Motor neuron (in vitro differentiated cells): ENCODE measurements around the gene ACTN4. TPM values are rescaled to one million over a fixed set of nuclear protein-coding genes. Genes with fewer than 3 reads are reported as not detected.
"Not testable (repeated sequence)": the region's sequence is repeated elsewhere in the genome, so short reads cannot be mapped to it uniquely, and the experiment has no call there.

ENCODE experiments used
- ATAC-seq, 8 experiments: fragments of 200-7000 bp; cut with Tn5 transposase; replicated peaks in 6 of 8; 2 replicates each; pipeline ENCODE4 v1.8.0; 2021; ENCODE audit warnings: mild to moderate bottlenecking in 8 of 8, moderate library complexity in 8 of 8
- H3K27ac ChIP-seq, 2 donors: fragments of 250-450 bp; sonication (Bioruptor Pico); 2 replicates each; pipeline ENCODE4 v1.9.0; 2021; ENCODE audit warnings: antibody characterized with exemption in 2 of 2, mild to moderate bottlenecking in 2 of 2, moderate library complexity in 1 of 2
- H3K4me1 ChIP-seq, 2 donors: fragments of 250-450 bp; sonication (Bioruptor Pico); replicated peaks in 1 of 2; 2 replicates each; pipeline ENCODE4 v1.6.1; 2021; ENCODE audit warnings: antibody characterized with exemption in 2 of 2, mild to moderate bottlenecking in 2 of 2, moderate library complexity in 1 of 2
- H3K4me3 ChIP-seq, 5 donors: fragments of 250-450 bp; sonication (Bioruptor Pico); 2 replicates each; pipeline ENCODE4 v1.9.0; 2021; ENCODE audit warnings: antibody characterized with exemption in 5 of 5, mild to moderate bottlenecking in 5 of 5, moderate library complexity in 4 of 5
- WGBS, 10 experiments: fragments of 450-650 bp; shearing (Covaris generic); methylation state at CpG; one replicate each; pipeline ENCODE4 v1.0.0; 2022; 5-methylcytosine and 5-hydroxymethylcytosine counted together
- in situ Hi-C, 9 experiments: fragments of 400-800 bp; cut with MboI; loops; one replicate each; pipeline ENCODE4 v1.15.0; 2021; ENCODE audit warnings: low sequenced_read_pairs in 9 of 9, low pct_unique_long_range_greater_than_20kb in 2 of 9; ENCODE audit not compliant: unreplicated experiment in 9 of 9
- total RNA-seq, 8 experiments: library from RNA; unstranded; fragments of 300-600 nt; gene quantifications; 2 replicates each; pipeline versions ENCODE4 v1.2.3 to v1.2.4, GENCODE V29; 2022

ACTN4 gene
- total RNA-seq, 8 experiments from 2014 or later, result 31.6 to 251 (median 83.9) TPM

GRCh38 chr19:38741670-38742069 lies 94.2 kb downstream of the ACTN4 start:
- H3K4me1 ChIP-seq, result no peaks in the 10 kb centered on the region
- in situ Hi-C loops, result no loop called here
- H3K27ac ChIP-seq, result no peak overlapping the region
- WGBS, 10 experiments, result 48 to 100% (median 90%) methylated on average over 2 to 10 of the region's 15 CpGs; no CpG with 5 or more reads in 5 of the 10 experiments
- H3K4me3 ChIP-seq, result no peak overlapping the region
- ATAC-seq, result no peak

GRCh38 chr19:38742296-38742695 lies 94.8 kb downstream of the ACTN4 start:
- WGBS, 10 experiments, result 33 to 98% (median 84%) methylated on average over 1 to 9 of the region's 9 CpGs; no CpG with 5 or more reads in 4 of the 10 experiments
- in situ Hi-C loops, result no loop called here

GRCh38 chr19:38742906-38743305 lies 95.5 kb downstream of the ACTN4 start:
- 71 to 100% (median 87%) methylated on average over 1 to 4 of the region's 6 CpGs; no CpG with 5 or more reads in 4 of the 10 experiments for WGBS, 10 experiments
- in situ Hi-C loops, result no loop called here
- Histone ChIP-seq H3K4me3 (no peak overlapping the region), H3K4me1 (no peaks in the 10 kb centered on the region), H3K27ac (no peak overlapping the region)
- no peak for ATAC-seq

More at GRCh38 chr19:38742296-38742695, 94.8 kb downstream of the ACTN4 start:
- ATAC-seq, result no peak
- Histone ChIP-seq H3K27ac (no peak overlapping the region), H3K4me1 (no peaks in the 10 kb centered on the region), H3K4me3 (no peak overlapping the region)

- Histone ChIP-seq H3K4me1 (no peaks in the 10 kb centered on the region), H3K4me3 (no peak overlapping the region), H3K27ac (no peak overlapping the region)
- no peak for ATAC-seq
- WGBS, 10 experiments, result 40 to 90% methylated on average over 1 to 2 of the region's 20 CpGs; no CpG with 5 or more reads in 8 of the 10 experiments
- in situ Hi-C loops, result no loop called here
Observed at GRCh38 chr19:38743394-38744297, 96.2 kb downstream of the ACTN4 start.

GRCh38 chr19:38744298-38744681 lies 96.8 kb downstream of the ACTN4 start, which contains the start of gene CAPN12:
Gene CAPN12 (minus strand): TSS chr19:38744474. CDS start chr19:38744165, 309 bp downstream.
- no peak for ATAC-seq
- in situ Hi-C loops, result no loop called here
- WGBS, 10 experiments, result 68 to 100% (median 80%) methylated on average over 1 to 3 of the region's 10 CpGs; no CpG with 5 or more reads in 7 of the 10 experiments
- Histone ChIP-seq H3K27ac (no peak within 1 kb of the TSS), H3K4me3 (no peak within 1 kb of the TSS), H3K4me1 (no peaks in the 10 kb centered on the region)

- Histone ChIP-seq H3K4me3 (no peak overlapping the region), H3K4me1 (no peaks in the 10 kb centered on the region), H3K27ac (no peak overlapping the region)
- 20 to 100% (median 75%) methylated on average over 1 to 3 of the region's 6 CpGs; no CpG with 5 or more reads in 5 of the 10 experiments for WGBS, 10 experiments
- in situ Hi-C loops, result no loop called here
- ATAC-seq, result peak in 2 of 8 experiments; percentile 43 to 78
Observed at GRCh38 chr19:38744874-38745273, 97.4 kb downstream of the ACTN4 start.

- Histone ChIP-seq H3K4me1 (no peaks in the 10 kb centered on the region), H3K4me3 (no peak overlapping the region), H3K27ac (no peak overlapping the region)
- 80 to 100% (median 95%) methylated on average over 1 to 4 of the region's 7 CpGs; no CpG with 5 or more reads in 6 of the 10 experiments for WGBS, 10 experiments
- in situ Hi-C loops, result no loop called here
- ATAC-seq, result no peak
Observed at GRCh38 chr19:38745316-38745715, 97.9 kb downstream of the ACTN4 start.

- 33 to 100% (median 92%) methylated on average over 1 to 2 of the region's 3 CpGs; no CpG with 5 or more reads in 5 of the 10 experiments for WGBS, 10 experiments
- H3K4me3 ChIP-seq, H3K4me1 ChIP-seq, H3K27ac ChIP-seq, ATAC-seq, in situ Hi-C loops: not testable (repeated sequence)
Observed at GRCh38 chr19:38753783-38754182, 106.3 kb downstream of the ACTN4 start.

- in situ Hi-C loops, H3K27ac ChIP-seq, H3K4me1 ChIP-seq, H3K4me3 ChIP-seq, ATAC-seq: not testable (repeated sequence)
- no CpG with 5 or more reads among the region's 2 CpGs for WGBS, 10 experiments
Observed at GRCh38 chr19:38754196-38754595, 106.7 kb downstream of the ACTN4 start.

- Histone ChIP-seq H3K27ac (no peak overlapping the region), H3K4me3 (no peak overlapping the region), H3K4me1 (no peaks in the 10 kb centered on the region)
- no peak for ATAC-seq
- in situ Hi-C loops, result no loop called here
- 27 to 87% (median 82%) methylated on average over 2 to 9 of the region's 10 CpGs; no CpG with 5 or more reads in 2 of the 10 experiments for WGBS, 10 experiments
Observed at GRCh38 chr19:38759590-38760003, 112.1 kb downstream of the ACTN4 start.

GRCh38 chr19:38760805-38761517 lies 113.5 kb downstream of the ACTN4 start:
- 49 to 100% (median 77%) methylated on average over 1 to 6 of the region's 6 CpGs for WGBS, 10 experiments
- H3K4me3 ChIP-seq, H3K27ac ChIP-seq, ATAC-seq, in situ Hi-C loops, H3K4me1 ChIP-seq: not testable (repeated sequence)

GRCh38 chr19:38761884-38762389 lies 114.5 kb downstream of the ACTN4 start:
- ATAC-seq, result not testable (repeated sequence)

GRCh38 chr19:38763795-38764220 lies 116.4 kb downstream of the ACTN4 start:
- no peak overlapping the region for H3K4me3 ChIP-seq
- in situ Hi-C loops, result no loop called here
- no peaks in the 10 kb centered on the region for H3K4me1 ChIP-seq
- no peak for ATAC-seq
- no peak overlapping the region for H3K27ac ChIP-seq
- WGBS, 10 experiments, result 69 to 100% (median 94%) methylated on average over 2 to 3 of the region's 3 CpGs; no CpG with 5 or more reads in 3 of the 10 experiments

More at GRCh38 chr19:38761884-38762389, 114.5 kb downstream of the ACTN4 start:
- H3K4me3 ChIP-seq, H3K27ac ChIP-seq, in situ Hi-C loops, H3K4me1 ChIP-seq: not testable (repeated sequence)
- WGBS, 10 experiments, result 0 to 100% (median 75%) methylated on average over 1 to 7 of the region's 9 CpGs; no CpG with 5 or more reads in 1 of the 10 experiments
